A673 (cell line): Measurements from ENCODE around the gene ACSL6. TPM values are rescaled to one million over a fixed set of nuclear protein-coding genes. Genes with fewer than 3 reads are reported as not detected.

Experiments
- BruUV-seq: library from RNA; stranded (reverse); fragments of 400-500 nt; replicated peaks from 2 replicates; lab custom pipeline; 2021; lab: Mats Ljungman, UMichigan
- CTCF ChIA-PET: fragments of 300-600 bp; sonication (Branson Sonifier 250); formaldehyde crosslinking; loops from one replicate; lab custom pipeline; 2022; ENCODE audit warnings: antibody characterized with exemption; lab: Charles Lee
- POLR2A ChIA-PET: fragments of 300-600 bp; sonication (Branson Sonifier 250); formaldehyde crosslinking; loops from one replicate; lab custom pipeline; 2022; ENCODE audit warnings: antibody characterized with exemption; ENCODE audit not compliant: low non-redundant PET; lab: Charles Lee
- DNase-seq: peaks from one replicate; pipeline ENCODE4 v3.0.0-alpha.2; 2015; ENCODE audit warnings: low spot score
- H3K27ac ChIP-seq: fragments of 200-600 bp; sonication (generic); 2 replicates; pipeline ENCODE4 v1.5.1; 2016; ENCODE audit warnings: mixed run types, low read depth, mild to moderate bottlenecking, mixed read lengths, antibody characterized with exemption, low read length; ENCODE audit not compliant: poor library complexity, severe bottlenecking
- H3K27me3 ChIP-seq: fragments of 200-600 bp; sonication (generic); replicated peaks from 2 replicates; pipeline ENCODE4 v1.6.1; 2017; ENCODE audit warnings: mixed run types, low read depth, mild to moderate bottlenecking, mixed read lengths, antibody characterized with exemption, low read length; ENCODE audit not compliant: insufficient read depth, poor library complexity
- H3K36me3 ChIP-seq: fragments of 200-600 bp; sonication (generic); 2 replicates; pipeline ENCODE4 v1.6.1; 2016; ENCODE audit warnings: mixed run types, mild to moderate bottlenecking, mixed read lengths, antibody characterized with exemption, low read length; ENCODE audit not compliant: insufficient read depth, poor library complexity, severe bottlenecking
- H3K4me1 ChIP-seq: fragments of 200-600 bp; sonication (generic); 2 replicates; pipeline ENCODE4 v1.6.1; 2017; ENCODE audit warnings: mixed run types, mild to moderate bottlenecking, mixed read lengths, antibody characterized with exemption, low read length; ENCODE audit not compliant: insufficient read depth, poor library complexity, severe bottlenecking
- H3K4me3 ChIP-seq: fragments of 200-600 bp; sonication (generic); 2 replicates; pipeline ENCODE4 v1.5.1; 2016; ENCODE audit warnings: low read depth, mixed run types, mild to moderate bottlenecking, mixed read lengths, low read length; ENCODE audit not compliant: poor library complexity, severe bottlenecking
- H3K9me3 ChIP-seq: fragments of 200-600 bp; sonication (generic); 2 replicates; pipeline ENCODE4 v1.6.1; 2016; ENCODE audit warnings: mixed run types, low read depth, mild to moderate bottlenecking, mixed read lengths, antibody characterized with exemption, low read length; ENCODE audit not compliant: poor library complexity, severe bottlenecking
- CTCF ChIP-seq: fragments of 300-800, 200-600 bp; sonication (generic); conservative IDR thresholded peaks from 2 replicates; pipeline ENCODE4 v1.5.1; 2017; ENCODE audit warnings: low read depth, mild to moderate bottlenecking, antibody characterized with exemption, low read length, moderate library complexity, mixed read lengths
- EZH2 ChIP-seq: fragments of 200-600 bp; sonication (generic); IDR thresholded peaks from 2 replicates; pipeline ENCODE4 v1.6.1; 2017; ENCODE audit warnings: borderline replicate concordance, low read depth, mild to moderate bottlenecking, mixed read lengths, antibody characterized with exemption, low read length; ENCODE audit not compliant: poor library complexity, severe bottlenecking
- intact Hi-C: fragments of 100-400 bp; cut with micrococcal nuclease; formaldehyde crosslinking; loops from one replicate; pipeline ENCODE4 v1.10.0; 2022; ENCODE audit not compliant: unreplicated experiment
- total RNA-seq: library from RNA; stranded (reverse); gene quantifications from 2 replicates; pipeline ENCODE4 v1.2.3, GENCODE V29; 2021

Gene ACSL6
- total RNA-seq, 1 experiment from 2014 or later, result not detected

- H3K27me3 ChIP-seq, result no peaks in the 10 kb centered on the region
- BruUV-seq, result no TSS peak
- H3K4me3 ChIP-seq, result no peak overlapping the region
- no peak for TF ChIP-seq EZH2
- no peak for TF ChIP-seq CTCF
- H3K27ac ChIP-seq, result no peak overlapping the region
- no peak for DNase-seq
- CTCF ChIA-PET, result no interaction called here
- intact Hi-C loops, result no loop called here
- H3K36me3 ChIP-seq, result no peaks in the 10 kb centered on the region
- H3K4me1 ChIP-seq, result no peaks in the 10 kb centered on the region
- POLR2A ChIA-PET, result no interaction called here
- H3K9me3 ChIP-seq, result no peaks in the 10 kb centered on the region
Measured at GRCh38 chr5:131993676-131994075, 17.8 kb downstream of the ACSL6 start.

- no TSS peak for BruUV-seq
- no peak for DNase-seq
Measured at GRCh38 chr5:131992370-131992769, 19.1 kb downstream of the ACSL6 start.

GRCh38 chr5:131991593-131992324, 19.7 kb downstream of the ACSL6 start:
- no peaks in the 10 kb centered on the region for H3K27me3 ChIP-seq
- ChIA-PET CTCF (no interaction called here), POLR2A (no interaction called here)
- no peak for TF ChIP-seq CTCF
- H3K4me3 ChIP-seq, result no peak overlapping the region
- BruUV-seq, result no TSS peak
- DNase-seq, result no peak
- H3K9me3 ChIP-seq, result no peaks in the 10 kb centered on the region
- no peak overlapping the region for H3K27ac ChIP-seq
- no peaks in the 10 kb centered on the region for H3K4me1 ChIP-seq
- no peaks in the 10 kb centered on the region for H3K36me3 ChIP-seq
- intact Hi-C loops, result no loop called here

More at GRCh38 chr5:131992370-131992769, 19.1 kb downstream of the ACSL6 start:
- Histone ChIP-seq H3K4me1 (no peaks in the 10 kb centered on the region), H3K27ac (no peak overlapping the region), H3K36me3 (no peaks in the 10 kb centered on the region), H3K4me3 (no peak overlapping the region), H3K9me3 (no peaks in the 10 kb centered on the region), H3K27me3 (no peaks in the 10 kb centered on the region)
- TF ChIP-seq EZH2, result no peak
- TF ChIP-seq CTCF, result no peak
- ChIA-PET POLR2A (no interaction called here), CTCF (no interaction called here)
- intact Hi-C loops, result no loop called here
